Stimulated activated memory B cell treated with anti-CD40 and anti-IgM and Interleukin-4, amounts not matched to agents 10 μg/mL and 1 μg/mL and 100 μg/mL, for 72 hours (primary cell): ENCODE measurements around the gene ARID3A.
"Not testable (repeated sequence)": the region's sequence is repeated elsewhere in the genome, so short reads cannot be mapped to it uniquely, and the experiment has no call there.

Experiments used
- ATAC-seq: fragments of 150-1000 bp; cut with Tn5 transposase; 2 replicates; pipeline ENCODE4 v1.10.0; 2021
- H3K27ac Mint-ChIP-seq: one replicate; pipeline ENCODE4 v1.8.0; 2022; ENCODE audit warnings: mild to moderate bottlenecking, mixed read lengths
- H3K27me3 Mint-ChIP-seq: one replicate; pipeline ENCODE4 v1.8.0; 2022; ENCODE audit warnings: mixed read lengths
- H3K36me3 Mint-ChIP-seq: one replicate; pipeline ENCODE4 v1.8.0; 2022; ENCODE audit warnings: mixed read lengths
- H3K4me1 Mint-ChIP-seq: one replicate; pipeline ENCODE4 v1.8.0; 2022; ENCODE audit warnings: mixed read lengths
- H3K4me3 Mint-ChIP-seq: one replicate; pipeline ENCODE4 v1.8.0; 2022; ENCODE audit warnings: mild to moderate bottlenecking, moderate library complexity, mixed read lengths
- H3K9me3 Mint-ChIP-seq: one replicate; pipeline ENCODE4 v1.8.0; 2022; ENCODE audit warnings: mixed read lengths

ARID3A gene

GRCh38 chr19:887072-887471, 38.8 kb upstream of the ARID3A start:
- H3K4me1 Mint-ChIP-seq, result peaks cover 24% of the 10 kb centered on the region
- H3K36me3 Mint-ChIP-seq, result peaks cover 32% of the 10 kb centered on the region
- peak overlapping the region; percentile 88 for H3K27ac Mint-ChIP-seq
- no peak for ATAC-seq
- H3K4me3 Mint-ChIP-seq, result no peak overlapping the region
- no peaks in the 10 kb centered on the region for H3K9me3 Mint-ChIP-seq
- H3K27me3 Mint-ChIP-seq, result no peaks in the 10 kb centered on the region

DNA sequence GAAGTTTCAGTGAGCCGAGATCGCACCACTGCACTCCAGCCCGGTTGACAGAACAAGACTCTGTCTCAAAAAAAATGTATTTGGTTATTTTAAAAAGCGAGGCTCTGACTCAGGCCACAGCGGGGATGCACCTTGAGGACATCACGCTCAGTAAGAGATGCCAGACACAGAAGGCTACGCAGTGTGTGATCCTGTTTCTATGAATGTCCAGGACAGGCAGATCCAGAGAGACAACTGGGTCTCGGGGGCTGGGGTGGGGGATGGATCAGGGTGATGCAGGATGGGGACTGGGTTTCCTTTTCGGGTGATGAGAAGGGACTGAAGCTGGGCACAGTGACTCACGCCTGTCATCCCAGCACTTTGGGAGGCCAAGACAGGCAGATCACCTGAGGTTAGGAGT, 38.2 kb upstream of the ARID3A start:
- ATAC-seq, result no peak
- Mint-ChIP-seq H3K4me1 (peaks cover 28% of the 10 kb centered on the region), H3K36me3 (peaks cover 27% of the 10 kb centered on the region), H3K27me3 (no peaks in the 10 kb centered on the region), H3K4me3 (no peak overlapping the region), H3K27ac (peak overlapping the region; percentile 88), H3K9me3 (no peaks in the 10 kb centered on the region)

DNA sequence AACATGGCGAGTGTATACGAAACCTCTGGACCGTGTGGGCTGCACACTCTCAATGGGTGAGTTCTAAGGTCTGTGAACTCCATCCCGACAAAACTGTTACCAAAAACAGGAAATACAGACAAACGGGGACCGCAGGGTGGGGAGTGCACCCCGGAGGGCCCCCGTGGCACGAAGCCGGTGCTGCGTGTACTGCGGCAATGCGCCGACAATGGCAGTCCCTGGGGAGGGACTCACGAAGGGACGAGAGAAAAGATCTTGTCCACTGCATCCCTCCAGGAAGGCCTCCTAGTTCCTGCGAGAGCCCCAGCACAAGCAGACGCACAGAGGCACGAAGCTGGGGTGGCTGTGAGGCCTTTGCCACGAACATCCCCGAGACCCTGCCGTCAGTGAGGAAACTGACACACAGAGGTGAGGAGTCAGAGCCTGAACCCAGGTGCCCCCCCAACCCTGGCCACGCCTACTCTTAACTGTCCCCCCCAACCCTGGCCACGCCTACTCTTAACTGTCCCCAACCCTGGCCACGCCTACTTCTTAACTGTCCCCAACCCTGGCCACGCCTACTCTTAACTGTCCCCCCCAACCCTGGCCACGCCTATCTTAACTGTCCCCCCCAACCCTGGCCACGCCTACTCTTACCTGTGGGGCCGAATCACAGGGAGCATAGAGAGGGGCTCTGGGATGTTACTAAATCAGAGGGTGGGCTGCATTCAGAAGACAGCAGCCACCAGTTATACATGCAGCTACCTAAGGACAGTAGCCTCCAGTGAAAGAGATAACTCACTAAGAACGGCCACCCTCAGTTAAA, 37.1 kb upstream of the ARID3A start:
- peak overlapping the region; percentile 88 for H3K27ac Mint-ChIP-seq
- H3K27me3 Mint-ChIP-seq, result no peaks in the 10 kb centered on the region
- peak overlapping the region; percentile 66 for H3K4me3 Mint-ChIP-seq
- peaks cover 38% of the 10 kb centered on the region for H3K4me1 Mint-ChIP-seq
- H3K9me3 Mint-ChIP-seq, result no peaks in the 10 kb centered on the region
- peaks cover 16% of the 10 kb centered on the region for H3K36me3 Mint-ChIP-seq
- ATAC-seq, result peak; percentile 76

DNA sequence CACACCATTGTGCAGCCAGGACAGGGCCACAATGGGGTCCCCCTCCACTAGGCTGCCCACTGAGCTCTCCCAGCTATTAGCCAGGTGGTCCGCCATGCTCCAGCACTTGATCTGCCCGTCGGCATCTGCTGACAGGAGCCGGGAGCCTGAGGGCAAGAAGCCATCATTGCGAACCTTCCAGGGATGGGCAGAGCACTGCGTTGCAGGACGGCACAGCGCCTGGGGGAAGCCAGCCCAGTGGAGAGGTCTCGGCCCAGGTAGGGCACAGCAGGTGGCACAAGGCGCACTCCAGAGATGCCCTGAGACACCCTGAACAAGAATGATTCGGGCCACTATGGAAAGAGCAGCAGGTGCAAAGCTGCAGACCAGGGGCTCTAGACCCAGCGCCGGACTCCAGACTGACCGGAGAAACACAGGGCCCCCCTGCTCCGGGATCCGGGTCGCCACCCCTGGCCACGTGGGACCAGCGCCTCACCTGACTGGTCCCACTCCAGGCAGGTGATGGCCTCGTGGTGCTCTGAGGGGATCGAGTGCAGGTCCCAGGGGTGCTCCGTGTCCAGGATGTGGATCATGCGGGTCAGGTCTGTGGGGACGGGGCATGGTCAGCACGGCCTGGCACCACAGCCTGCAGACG, 36.1 kb upstream of the ARID3A start:
- no peaks in the 10 kb centered on the region for H3K9me3 Mint-ChIP-seq
- no peaks in the 10 kb centered on the region for H3K27me3 Mint-ChIP-seq
- no peak overlapping the region for H3K4me3 Mint-ChIP-seq
- no peak for ATAC-seq
- H3K36me3 Mint-ChIP-seq, result peaks cover 16% of the 10 kb centered on the region
- H3K27ac Mint-ChIP-seq, result no peak overlapping the region
- H3K4me1 Mint-ChIP-seq, result peaks cover 38% of the 10 kb centered on the region

- Mint-ChIP-seq H3K4me3 (peak overlapping the region; percentile 72), H3K4me1 (peaks cover 38% of the 10 kb centered on the region), H3K27ac (peak overlapping the region; percentile 82), H3K27me3 (no peaks in the 10 kb centered on the region), H3K36me3 (peaks cover 8% of the 10 kb centered on the region), H3K9me3 (no peaks in the 10 kb centered on the region)
- ATAC-seq, result no peak
Measured at GRCh38 chr19:890831-891230, 35.0 kb upstream of the ARID3A start.

GRCh38 chr19:891421-892200, 34.2 kb upstream of the ARID3A start:
- H3K36me3 Mint-ChIP-seq, result peaks cover 14% of the 10 kb centered on the region
- not testable (repeated sequence) for ATAC-seq, H3K9me3 Mint-ChIP-seq, H3K27me3 Mint-ChIP-seq
- peaks cover 44% of the 10 kb centered on the region for H3K4me1 Mint-ChIP-seq
- peak overlapping the region; percentile 85 for H3K4me3 Mint-ChIP-seq
- H3K27ac Mint-ChIP-seq, result peak overlapping the region; percentile 100

DNA sequence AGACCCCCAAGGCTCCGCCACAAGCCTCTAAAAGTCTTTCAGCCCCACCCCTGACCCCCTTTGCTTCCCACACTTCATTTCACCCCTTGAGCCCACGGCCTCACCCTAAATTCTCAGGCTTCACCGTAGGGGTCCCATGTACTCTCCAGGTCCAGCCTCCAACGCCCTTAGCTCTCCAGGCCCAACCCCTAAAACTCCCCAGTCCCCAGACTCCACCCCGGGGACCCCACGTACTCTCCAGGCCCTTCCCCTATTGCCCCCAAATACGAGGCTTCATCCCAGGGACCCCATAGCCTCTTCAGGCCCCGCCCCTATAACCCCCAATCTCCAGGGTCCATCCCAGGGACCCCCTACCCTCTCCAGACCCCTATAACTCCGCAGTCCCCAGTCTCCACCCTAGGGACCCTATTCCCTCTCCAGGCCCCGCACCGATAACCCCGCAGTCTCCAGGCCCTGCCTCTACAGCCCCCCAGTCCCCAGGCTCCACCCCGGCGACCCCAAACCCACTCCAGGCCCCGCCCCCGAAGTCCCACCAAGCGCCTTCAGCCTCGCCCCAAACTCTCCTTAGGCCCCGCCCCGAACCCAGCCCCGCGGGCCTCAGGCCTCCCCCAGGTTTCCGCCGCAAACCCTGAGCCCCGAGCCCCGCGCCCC, 33.5 kb upstream of the ARID3A start:
- peak; percentile 1 for ATAC-seq
- peaks cover 47% of the 10 kb centered on the region for H3K4me1 Mint-ChIP-seq

GRCh38 chr19:892894-893689, 32.7 kb upstream of the ARID3A start, which contains the start of the genes MED16 and RNU6-9:
Gene MED16 (minus strand): TSS chr19:893187. CDS start chr19:891131, 2,056 bp downstream.
Gene RNU6-9 (plus strand): TSS chr19:893484.
- peak; percentile 92 for ATAC-seq
- Mint-ChIP-seq H3K27me3 (no peaks in the 10 kb centered on the region), H3K36me3 (peaks cover 20% of the 10 kb centered on the region), H3K9me3 (no peaks in the 10 kb centered on the region), H3K27ac (peak within 1 kb of the TSS; percentile 100), H3K4me3 (peak within 1 kb of the TSS; percentile 95), H3K4me1 (peaks cover 47% of the 10 kb centered on the region)

More for the DNA sequence above, 33.5 kb upstream of the ARID3A start:
- Mint-ChIP-seq H3K27me3 (no peaks in the 10 kb centered on the region), H3K27ac (peak overlapping the region; percentile 100), H3K4me3 (peak overlapping the region; percentile 85), H3K9me3 (no peaks in the 10 kb centered on the region), H3K36me3 (peaks cover 20% of the 10 kb centered on the region)

GRCh38 chr19:896434-896833, 29.4 kb upstream of the ARID3A start:
- Mint-ChIP-seq H3K27me3 (no peaks in the 10 kb centered on the region), H3K36me3 (peaks cover 31% of the 10 kb centered on the region), H3K9me3 (no peaks in the 10 kb centered on the region), H3K4me1 (peaks cover 40% of the 10 kb centered on the region), H3K27ac (peak overlapping the region; percentile 7), H3K4me3 (no peak overlapping the region)
- ATAC-seq, result no peak

DNA sequence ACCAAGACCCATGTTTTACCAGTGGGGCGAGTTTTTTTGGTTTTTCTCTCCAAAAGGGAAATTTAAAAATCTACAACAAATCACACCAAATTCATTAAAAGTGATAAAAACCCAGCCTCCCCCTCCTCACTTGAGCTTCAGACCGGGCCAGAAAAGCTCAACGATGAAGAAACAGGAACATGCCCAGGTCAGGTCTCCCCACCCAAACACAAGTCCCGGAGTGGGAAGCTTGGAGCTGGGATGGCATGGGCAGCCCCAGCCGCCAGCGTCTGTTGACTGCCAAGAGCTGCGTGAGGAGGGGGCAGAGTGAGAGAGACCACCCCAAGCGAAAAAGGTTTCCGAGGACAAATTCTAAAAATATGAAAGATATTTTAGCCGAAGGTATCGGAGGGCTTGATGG, 28.8 kb upstream of the ARID3A start:
- H3K4me3 Mint-ChIP-seq, result no peak overlapping the region
- H3K4me1 Mint-ChIP-seq, result peaks cover 37% of the 10 kb centered on the region
- H3K9me3 Mint-ChIP-seq, result no peaks in the 10 kb centered on the region
- peak overlapping the region; percentile 7 for H3K27ac Mint-ChIP-seq
- H3K27me3 Mint-ChIP-seq, result no peaks in the 10 kb centered on the region
- peaks cover 31% of the 10 kb centered on the region for H3K36me3 Mint-ChIP-seq
- no peak for ATAC-seq

- Mint-ChIP-seq H3K27ac (no peak overlapping the region), H3K27me3 (no peaks in the 10 kb centered on the region), H3K4me3 (no peak overlapping the region), H3K36me3 (peaks cover 31% of the 10 kb centered on the region), H3K9me3 (no peaks in the 10 kb centered on the region), H3K4me1 (peaks cover 33% of the 10 kb centered on the region)
- ATAC-seq, result no peak
Measured at GRCh38 chr19:897442-898039, 28.3 kb upstream of the ARID3A start.

DNA sequence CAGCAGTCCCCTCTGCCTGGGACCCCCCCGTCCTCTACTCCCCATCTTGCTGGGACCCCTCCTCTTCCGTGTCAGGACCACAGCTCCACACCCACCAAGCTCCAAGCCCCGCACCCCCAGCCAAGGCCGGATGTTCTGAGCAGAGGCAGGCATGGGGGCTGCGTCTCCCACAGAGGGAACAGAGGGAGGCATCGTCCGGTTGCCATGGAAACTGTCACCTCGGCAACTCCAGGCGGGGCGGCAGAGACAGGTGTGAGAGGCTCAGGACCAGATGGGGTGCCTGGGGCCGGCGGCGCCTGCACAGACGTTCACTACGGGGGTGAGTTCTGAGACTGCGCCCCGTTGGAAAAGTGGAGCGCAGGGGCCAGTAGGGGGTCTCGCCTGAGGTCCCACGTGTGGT, 27.2 kb upstream of the ARID3A start:
- Mint-ChIP-seq H3K27me3 (no peaks in the 10 kb centered on the region), H3K27ac (peak overlapping the region; percentile 4), H3K4me3 (no peak overlapping the region), H3K9me3 (no peaks in the 10 kb centered on the region), H3K36me3 (peaks cover 31% of the 10 kb centered on the region), H3K4me1 (peaks cover 29% of the 10 kb centered on the region)
- ATAC-seq, result peak; percentile 57

DNA sequence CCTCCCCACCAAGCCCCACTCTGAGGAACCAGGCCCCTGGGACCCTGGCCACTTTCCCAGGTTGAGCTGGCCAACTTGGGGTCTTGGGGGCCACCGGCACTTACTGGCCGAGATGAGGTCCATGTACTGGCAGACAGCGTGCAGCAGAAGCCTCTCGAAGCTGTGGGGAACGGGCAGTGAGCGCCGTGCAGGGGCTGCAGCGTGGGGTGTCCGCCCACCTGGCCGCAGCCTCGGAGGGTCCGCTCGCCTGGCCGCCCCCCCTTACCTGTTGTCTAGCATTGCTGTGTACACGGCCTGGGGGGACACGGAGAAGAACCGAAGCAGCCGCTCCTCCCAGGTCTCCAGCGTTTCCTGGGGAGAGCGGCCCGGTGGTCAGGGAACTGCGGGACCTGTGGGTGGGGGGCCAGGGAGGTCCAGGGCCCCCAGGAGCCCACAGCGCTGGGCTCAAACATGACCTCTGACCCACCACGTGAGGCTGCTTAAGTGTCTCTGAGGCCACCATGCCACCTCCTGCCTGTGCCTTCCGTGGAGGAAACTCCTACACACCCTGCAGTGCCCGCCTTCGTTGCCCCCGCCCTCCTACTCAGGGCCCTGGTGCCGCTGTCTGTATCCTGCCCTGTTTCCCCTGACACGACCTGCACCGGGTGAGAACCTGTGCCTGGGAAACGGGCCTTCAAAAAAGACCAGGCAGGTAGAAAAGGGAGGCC, 26.3 kb upstream of the ARID3A start:
- H3K4me3 Mint-ChIP-seq, result no peak overlapping the region
- no peak overlapping the region for H3K27ac Mint-ChIP-seq
- peaks cover 35% of the 10 kb centered on the region for H3K4me1 Mint-ChIP-seq
- ATAC-seq, result no peak
- peaks cover 37% of the 10 kb centered on the region for H3K36me3 Mint-ChIP-seq
- no peaks in the 10 kb centered on the region for H3K27me3 Mint-ChIP-seq
- no peaks in the 10 kb centered on the region for H3K9me3 Mint-ChIP-seq

DNA sequence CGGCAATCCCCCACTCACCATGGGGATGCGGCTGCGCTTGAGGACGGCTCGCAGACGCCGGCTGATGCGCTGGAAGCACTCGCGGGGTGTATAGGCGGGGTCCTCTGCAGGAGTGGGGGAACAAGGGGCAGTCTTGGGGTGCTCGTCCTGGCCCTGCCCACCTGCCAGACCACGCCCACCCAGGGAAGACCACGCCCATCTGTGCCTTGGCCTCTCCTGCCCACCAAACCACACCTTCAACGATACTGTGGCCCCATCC, 25.9 kb upstream of the ARID3A start:
- peaks cover 38% of the 10 kb centered on the region for H3K36me3 Mint-ChIP-seq
- no peak overlapping the region for H3K4me3 Mint-ChIP-seq
- H3K27ac Mint-ChIP-seq, result no peak overlapping the region
- H3K4me1 Mint-ChIP-seq, result peaks cover 36% of the 10 kb centered on the region
- no peaks in the 10 kb centered on the region for H3K9me3 Mint-ChIP-seq
- no peaks in the 10 kb centered on the region for H3K27me3 Mint-ChIP-seq
- ATAC-seq, result no peak
